ENCODE data around the gene KLHL30. TPM values are rescaled to one million over a fixed set of nuclear protein-coding genes. Genes with fewer than 3 reads are reported as not detected.

Gene KLHL30
- total RNA-seq, 2 donors from 2014 or later = not detected

DNA sequence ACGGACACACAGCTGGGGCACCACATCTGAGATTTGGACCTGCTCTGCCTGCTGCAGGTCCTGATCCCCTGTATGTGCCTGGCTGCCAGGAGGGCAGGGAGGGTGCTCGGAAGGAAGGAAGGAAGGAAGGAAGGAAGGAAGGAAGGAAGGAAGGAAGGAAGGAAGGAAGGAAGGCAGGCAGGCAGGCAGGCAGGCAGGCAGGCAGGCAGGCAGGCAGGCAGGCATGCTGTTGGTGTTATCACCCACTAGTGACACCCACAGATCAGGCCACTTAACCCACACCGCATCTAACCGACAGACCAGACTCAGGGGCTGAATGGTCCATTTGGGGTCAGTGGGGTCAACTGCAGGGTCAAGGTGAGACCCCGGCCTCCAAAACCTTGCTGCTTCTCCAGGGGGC is 5.8 kb downstream of the KLHL30 start:
- H3K36me3 ChIP-seq (ENCODE audit: control insufficient read depth, insufficient read depth, low read length) = no peaks in the 10 kb centered on the region
- TF ChIP-seq, protein P1, sequence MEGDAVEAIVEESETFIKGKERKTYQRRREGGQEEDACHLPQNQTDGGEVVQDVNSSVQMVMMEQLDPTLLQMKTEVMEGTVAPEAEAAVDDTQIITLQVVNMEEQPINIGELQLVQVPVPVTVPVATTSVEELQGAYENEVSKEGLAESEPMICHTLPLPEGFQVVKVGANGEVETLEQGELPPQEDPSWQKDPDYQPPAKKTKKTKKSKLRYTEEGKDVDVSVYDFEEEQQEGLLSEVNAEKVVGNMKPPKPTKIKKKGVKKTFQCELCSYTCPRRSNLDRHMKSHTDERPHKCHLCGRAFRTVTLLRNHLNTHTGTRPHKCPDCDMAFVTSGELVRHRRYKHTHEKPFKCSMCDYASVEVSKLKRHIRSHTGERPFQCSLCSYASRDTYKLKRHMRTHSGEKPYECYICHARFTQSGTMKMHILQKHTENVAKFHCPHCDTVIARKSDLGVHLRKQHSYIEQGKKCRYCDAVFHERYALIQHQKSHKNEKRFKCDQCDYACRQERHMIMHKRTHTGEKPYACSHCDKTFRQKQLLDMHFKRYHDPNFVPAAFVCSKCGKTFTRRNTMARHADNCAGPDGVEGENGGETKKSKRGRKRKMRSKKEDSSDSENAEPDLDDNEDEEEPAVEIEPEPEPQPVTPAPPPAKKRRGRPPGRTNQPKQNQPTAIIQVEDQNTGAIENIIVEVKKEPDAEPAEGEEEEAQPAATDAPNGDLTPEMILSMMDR (conservative IDR thresholded peaks at IDR 0.05) = no peak
- no peak overlapping the region for H3K4me3 ChIP-seq (ENCODE audit: low read length)
- no peaks in the 10 kb centered on the region for H3K27me3 ChIP-seq (ENCODE audit: control insufficient read depth, insufficient read depth, low read length, poor library complexity, severe bottlenecking)
- Mint-ChIP-seq H3K4me1 (no peaks in the 10 kb centered on the region), H3K27me3 (ENCODE audit: insufficient read depth) (no peaks in the 10 kb centered on the region), H3K27ac (no peak overlapping the region), H3K9me3 (no peaks in the 10 kb centered on the region), H3K4me3 (no peak overlapping the region), H3K36me3 (ENCODE audit: low read depth) (no peaks in the 10 kb centered on the region)
- H3K9ac ChIP-seq (ENCODE audit: extremely low read depth, low read length, poor library complexity, severe bottlenecking) = no peak overlapping the region
- no peaks in the 10 kb centered on the region for H3K9me3 ChIP-seq (ENCODE audit: control insufficient read depth, low read length)
- WGBS, 2 experiments (ENCODE audit: insufficient coverage in 1 of 2, insufficient read length in 1 of 2) = 92% methylated on average over 5 of the region's 5 CpGs; no CpG with 5 or more reads in 1 of the 2 experiments
- no peaks in the 10 kb centered on the region for H3K4me1 ChIP-seq (ENCODE audit: control insufficient read depth, insufficient read depth, low read length)
- H3K27ac ChIP-seq (ENCODE audit: low read depth, low read length) = no peak overlapping the region
- DNase-seq = no peak

DNA sequence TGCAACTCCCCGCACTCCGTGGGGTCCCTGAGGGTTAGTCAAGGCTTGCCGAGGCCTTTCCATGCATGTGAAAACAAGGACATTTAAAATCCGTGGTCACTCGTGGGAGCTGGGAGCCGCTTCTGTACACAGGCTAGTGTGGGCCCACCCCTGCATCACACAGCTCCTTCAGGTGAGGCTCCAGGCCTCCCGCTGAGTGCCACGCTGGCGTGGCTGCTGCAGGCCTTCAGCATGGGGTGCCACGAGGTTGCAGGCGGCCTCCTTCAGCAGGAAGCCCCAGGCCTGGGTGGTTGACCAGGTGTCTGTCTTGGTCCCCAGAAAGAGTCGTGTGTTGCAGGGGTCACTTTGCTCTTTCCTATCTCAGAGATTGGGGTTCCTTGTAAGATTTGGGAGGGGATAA is 6.6 kb downstream of the KLHL30 start:
- Histone ChIP-seq H3K4me1 (ENCODE audit: control insufficient read depth, insufficient read depth, low read length) (no peaks in the 10 kb centered on the region), H3K4me3 (ENCODE audit: low read length) (no peak overlapping the region), H3K36me3 (ENCODE audit: control insufficient read depth, insufficient read depth, low read length) (no peaks in the 10 kb centered on the region), H3K9ac (ENCODE audit: extremely low read depth, low read length, poor library complexity, severe bottlenecking) (no peak overlapping the region), H3K9me3 (ENCODE audit: control insufficient read depth, low read length) (no peaks in the 10 kb centered on the region), H3K27ac (ENCODE audit: low read depth, low read length) (no peak overlapping the region), H3K27me3 (ENCODE audit: control insufficient read depth, insufficient read depth, low read length, poor library complexity, severe bottlenecking) (no peaks in the 10 kb centered on the region)
- Mint-ChIP-seq H3K4me3 (no peak overlapping the region), H3K27me3 (ENCODE audit: insufficient read depth) (no peaks in the 10 kb centered on the region), H3K4me1 (no peaks in the 10 kb centered on the region), H3K36me3 (ENCODE audit: low read depth) (no peaks in the 10 kb centered on the region), H3K27ac (no peak overlapping the region), H3K9me3 (no peaks in the 10 kb centered on the region)
- 86 to 90% methylated on average over 9 to 12 of the region's 12 CpGs for WGBS, 2 experiments (ENCODE audit: insufficient coverage in 1 of 2, insufficient read length in 1 of 2)
- TF ChIP-seq, protein P1 (conservative IDR thresholded peaks at IDR 0.05) = no peak
- no peak for DNase-seq

DNA sequence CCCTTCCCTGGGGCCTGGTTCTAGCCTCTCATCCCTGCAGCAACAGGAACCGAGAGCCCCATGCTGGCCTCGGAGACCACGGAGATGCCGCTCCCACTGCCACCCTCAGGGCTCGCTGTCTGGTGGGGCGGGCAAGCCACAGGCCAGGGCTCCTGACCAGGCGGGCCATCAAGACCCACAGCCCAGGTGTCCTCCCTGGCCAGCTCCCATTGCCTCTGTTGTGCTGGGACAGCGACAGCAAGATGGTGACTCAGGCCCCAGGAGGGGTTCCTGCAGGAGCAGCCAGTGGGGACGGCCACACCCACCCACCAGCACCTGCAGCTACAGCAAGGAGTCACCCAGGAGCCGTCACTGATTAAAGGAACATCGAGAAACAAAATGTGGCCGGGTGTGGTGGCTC is 7.4 kb downstream of the KLHL30 start:
- TF ChIP-seq, protein P1 (conservative IDR thresholded peaks at IDR 0.05) = no peak

More for the DNA sequence above, 7.4 kb downstream of the KLHL30 start:
- Mint-ChIP-seq H3K9me3 (no peaks in the 10 kb centered on the region), H3K4me3 (no peak overlapping the region), H3K27me3 (ENCODE audit: insufficient read depth) (no peaks in the 10 kb centered on the region), H3K27ac (no peak overlapping the region), H3K36me3 (ENCODE audit: low read depth) (no peaks in the 10 kb centered on the region), H3K4me1 (no peaks in the 10 kb centered on the region)
- no peak for DNase-seq
- H3K9me3 ChIP-seq (ENCODE audit: control insufficient read depth, low read length) = no peaks in the 10 kb centered on the region
- H3K27ac ChIP-seq (ENCODE audit: low read depth, low read length) = no peak overlapping the region
- H3K36me3 ChIP-seq (ENCODE audit: control insufficient read depth, insufficient read depth, low read length) = no peaks in the 10 kb centered on the region
- 84 to 86% methylated on average over 7 to 12 of the region's 12 CpGs for WGBS, 2 experiments (ENCODE audit: insufficient coverage in 1 of 2, insufficient read length in 1 of 2)
- no peaks in the 10 kb centered on the region for H3K27me3 ChIP-seq (ENCODE audit: control insufficient read depth, insufficient read depth, low read length, poor library complexity, severe bottlenecking)
- H3K9ac ChIP-seq (ENCODE audit: extremely low read depth, low read length, poor library complexity, severe bottlenecking) = no peak overlapping the region
- H3K4me3 ChIP-seq (ENCODE audit: low read length) = no peak overlapping the region
- no peaks in the 10 kb centered on the region for H3K4me1 ChIP-seq (ENCODE audit: control insufficient read depth, insufficient read depth, low read length)

Data from endodermal cell (in vitro differentiated cells).